HG03575 (cell line): ENCODE data around the gene HNF1B.

Experiments used
- ATAC-seq: cut with Tn5 transposase; IDR thresholded peaks from one replicate; pipeline ENCODE4 v1.9.1; 2021; ENCODE audit not compliant: unreplicated experiment, insufficient number of reproducible peaks, low FRiP score; ENCODE audit errors: extremely low read depth

Gene HNF1B

GRCh38 chr17:37650419-37651003 lies 94.3 kb downstream of the HNF1B start:
- no peak for ATAC-seq

- ATAC-seq, result no peak
These were observed 96.3 kb downstream of the HNF1B start for GRCh38 chr17:37648555-37648954.

DNA sequence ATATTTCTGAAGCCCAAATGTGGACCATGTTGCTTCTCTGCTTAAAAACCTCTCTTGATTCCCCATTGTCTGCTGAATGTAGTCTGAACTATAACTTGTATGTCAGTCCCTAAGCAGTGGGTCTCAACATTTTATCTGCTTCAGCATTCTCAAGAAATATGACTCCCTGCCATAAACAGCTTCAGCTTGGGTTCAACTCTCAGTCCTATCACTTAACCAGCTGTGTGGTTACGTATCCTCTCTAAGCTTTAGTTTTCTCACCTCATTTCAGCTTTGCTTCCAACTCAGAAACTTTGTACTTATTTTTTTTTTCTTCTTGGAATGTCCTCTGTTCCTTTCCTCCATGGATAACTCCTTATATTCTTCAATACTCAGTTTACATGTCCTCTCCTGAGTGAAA lies 97.0 kb downstream of the HNF1B start:
- ATAC-seq, result no peak

DNA sequence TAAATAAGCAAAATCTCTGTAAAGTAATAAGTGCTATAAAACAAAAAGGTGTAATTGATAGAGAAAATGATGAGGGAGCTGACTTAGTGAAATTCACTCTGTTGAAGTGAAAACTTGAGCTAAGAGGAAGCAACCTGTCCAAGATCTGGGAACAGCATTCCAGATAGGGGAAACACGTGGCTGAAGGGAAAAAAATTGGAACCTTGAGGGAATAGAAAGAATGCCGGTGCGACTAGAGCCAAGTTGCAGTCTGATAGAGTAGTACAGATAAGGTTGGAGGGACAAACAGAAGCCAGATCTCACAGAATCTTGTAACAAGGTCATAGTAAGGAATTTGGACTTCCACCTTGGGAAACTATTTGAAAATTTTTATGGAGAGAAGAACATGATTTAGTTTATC lies 101.0 kb downstream of the HNF1B start:
- no peak for ATAC-seq

DNA sequence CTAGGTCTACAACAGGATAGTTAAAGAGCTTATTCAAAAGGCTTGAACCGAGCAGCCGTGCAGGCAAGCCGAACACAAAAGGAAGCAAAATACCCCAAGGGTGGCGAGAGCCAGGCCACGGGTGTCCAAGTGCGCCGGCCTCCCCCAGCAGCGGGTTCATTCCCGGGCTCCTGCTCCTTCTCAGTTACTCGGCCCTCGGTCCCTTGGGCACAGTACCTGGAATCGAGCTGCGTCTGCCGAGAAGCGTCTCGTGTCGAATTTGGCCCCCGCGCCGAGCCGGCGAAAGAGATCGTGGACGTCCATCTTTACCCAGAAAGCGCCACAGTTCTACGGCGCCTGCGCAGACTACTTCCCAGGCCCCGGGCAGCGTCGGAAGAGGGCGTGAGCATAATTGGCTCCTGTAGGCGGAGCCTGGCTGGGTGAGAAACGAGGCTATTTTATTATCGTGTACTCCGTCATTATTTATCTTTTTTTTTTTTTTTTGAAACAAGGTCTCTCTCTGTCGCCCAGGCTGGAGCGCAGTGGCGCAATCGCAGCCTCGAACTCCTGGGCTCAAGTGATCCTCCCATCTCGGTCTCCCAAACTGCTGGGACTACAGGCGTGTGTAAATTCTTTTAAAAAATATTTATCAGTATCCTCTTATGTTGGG lies 101.6 kb downstream of the HNF1B start, which contains the start of gene DDX52:
Gene DDX52, minus strand, starts transcription at position 329 of the 649 bp plus-strand sequence. Its CDS starts 26 bp downstream, at position 303.
- no peak for ATAC-seq

DNA sequence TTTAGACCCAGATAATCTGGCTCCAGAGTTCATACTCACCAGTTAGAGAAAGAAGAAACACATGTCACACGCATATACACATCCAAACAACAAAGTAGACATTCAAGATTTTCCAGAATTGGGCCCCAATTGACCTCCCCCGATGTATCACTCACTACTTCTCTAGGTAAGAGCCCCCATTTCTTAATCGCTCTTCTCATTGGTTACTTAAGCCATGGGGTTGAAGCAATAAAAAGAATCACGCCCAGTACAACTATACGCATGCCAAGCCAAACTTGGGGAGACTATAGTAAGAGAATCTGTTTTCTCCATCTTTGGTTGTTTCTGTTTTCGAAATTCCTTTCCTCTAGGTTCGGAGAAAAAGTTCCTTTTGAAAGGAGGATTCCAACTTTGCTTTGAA lies 102.2 kb downstream of the HNF1B start:
- ATAC-seq, result no peak

DNA sequence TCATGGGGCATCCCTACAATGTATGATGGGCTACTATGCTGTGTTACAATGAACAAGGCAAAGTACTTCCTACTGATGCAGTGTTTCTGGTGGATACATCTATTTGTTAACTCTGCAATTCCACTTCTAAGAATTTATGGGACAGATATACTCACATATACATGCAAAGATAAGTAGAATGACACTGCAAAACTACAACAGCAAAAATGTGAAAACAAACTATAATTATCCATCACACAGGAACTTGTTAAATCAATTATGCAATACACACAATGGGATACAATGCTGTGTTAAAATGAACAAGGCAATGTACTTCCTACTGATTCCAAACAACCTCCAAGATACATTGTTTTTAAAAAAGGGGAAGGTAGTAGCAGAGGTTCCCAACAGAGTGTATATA lies 104.8 kb downstream of the HNF1B start:
- no peak for ATAC-seq

DNA sequence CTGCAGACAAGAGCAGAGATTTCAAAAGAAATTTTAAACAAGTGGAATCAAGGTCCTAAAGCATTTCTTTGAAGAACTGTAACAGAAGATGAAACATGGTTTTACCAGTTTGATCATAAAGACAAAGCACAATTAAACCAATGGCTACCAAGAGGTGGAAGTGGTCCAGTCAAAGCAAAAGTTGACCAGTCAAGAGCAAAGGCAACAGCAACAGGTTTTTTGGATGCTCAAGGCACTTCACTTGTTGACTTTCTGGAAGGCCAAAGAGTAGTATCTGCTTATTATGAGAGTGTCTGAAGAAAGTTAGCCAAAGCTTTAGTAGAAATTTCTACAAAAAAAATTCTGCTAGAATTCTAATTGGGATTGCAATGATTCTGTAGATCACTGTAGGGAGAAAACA lies 106.9 kb downstream of the HNF1B start:
- no peak for ATAC-seq
